Measurements from ENCODE around the gene PAM16. TPM values are rescaled to one million over a fixed set of nuclear protein-coding genes. Genes with fewer than 3 reads are reported as not detected.

Gene PAM16
- total RNA-seq, 1 experiment from 2014 or later, result 80.4 TPM

- Mint-ChIP-seq H3K36me3 (ENCODE audit: insufficient read depth in 1 of 3, low read depth in 3 of 3) (peaks cover 28 to 35% (median 33%) of the 10 kb centered on the region in 3 experiments), H3K4me3 (no peak overlapping the region; a peak in 1 of 5 replicates), H3K4me1 (peaks cover 6% of the 10 kb centered on the region in 2 experiments), H3K27ac (no peak overlapping the region; a peak in 1 of 7 replicates), H3K9me3 (peaks cover 18% of the 10 kb centered on the region in 2 experiments), H3K27me3 (ENCODE audit: low read depth) (peaks cover 4% of the 10 kb centered on the region)
- no peaks in the 10 kb centered on the region for H4K20me1 ChIP-seq (ENCODE audit: control insufficient read depth, insufficient read depth, insufficient read length)
- no peak overlapping the region for H3K27ac ChIP-seq (ENCODE audit: insufficient read length, low read depth, low read length)
- no peak overlapping the region for H4K5ac ChIP-seq (ENCODE audit: insufficient read length, low read depth, low read length)
- H2BK120ac ChIP-seq (ENCODE audit: low read depth, low read length, poor library complexity, severe bottlenecking), result no peak overlapping the region
- H3K79me1 ChIP-seq (ENCODE audit: insufficient read depth, low read depth, low read length, poor library complexity, severe bottlenecking), result peaks cover 7% of the 10 kb centered on the region
- no peak overlapping the region for H3K4me2 ChIP-seq (ENCODE audit: insufficient read depth, insufficient read length, low read length)
- no peak overlapping the region for H2AFZ ChIP-seq (ENCODE audit: low read length)
- H3K23ac ChIP-seq (ENCODE audit: insufficient read length, low read depth, low read length), result no peak overlapping the region
- H3K4me1 ChIP-seq (ENCODE audit: insufficient read depth, low read length), result no peaks in the 10 kb centered on the region
- H2BK5ac ChIP-seq (ENCODE audit: insufficient read length, low read length), result no peak overlapping the region
- no peaks in the 10 kb centered on the region for H3K27me3 ChIP-seq (ENCODE audit: insufficient read depth, low read length)
- peaks cover 14% of the 10 kb centered on the region; the same call in 1 of the 2 replicates for H3K79me2 ChIP-seq (ENCODE audit: insufficient read depth, low read length)
- H2AK5ac ChIP-seq (ENCODE audit: insufficient read length, low read length), result no peak overlapping the region
- no peak overlapping the region for H3K56ac ChIP-seq (ENCODE audit: insufficient read length, low read depth, low read length)
- H4K8ac ChIP-seq (replicated peaks; ENCODE audit: insufficient read length, low read depth, low read length), result no peak overlapping the region
- no peak overlapping the region for H3K4ac ChIP-seq (ENCODE audit: low read depth, low read length)
- no CpG with 5 or more reads among the region's 8 CpGs for WGBS (ENCODE audit: extremely low coverage, insufficient read length, low lambda C conversion rate)
- no peak overlapping the region for H2BK15ac ChIP-seq (ENCODE audit: low read depth, low read length)
- no peak overlapping the region for H4K91ac ChIP-seq (ENCODE audit: insufficient read length, low read depth, low read length)
- no peaks in the 10 kb centered on the region for H3K23me2 ChIP-seq (ENCODE audit: insufficient read length, low read depth, low read length, poor library complexity, severe bottlenecking)
- DNase-seq, result no peak
- H2BK20ac ChIP-seq (ENCODE audit: low read depth, low read length, poor library complexity, severe bottlenecking), result no peak overlapping the region
- no peak overlapping the region for H3K18ac ChIP-seq (ENCODE audit: insufficient read length, low read depth, low read length)
- no peak overlapping the region for H2BK12ac ChIP-seq (ENCODE audit: insufficient read length, low read depth, low read length)
- no peak for TF ChIP-seq CTCF (conservative IDR thresholded peaks at IDR 0.05)
- no peak overlapping the region for H3K14ac ChIP-seq (ENCODE audit: insufficient read depth, low read length)
- no peaks in the 10 kb centered on the region for H3K9me3 ChIP-seq (ENCODE audit: control insufficient read depth, low read depth, low read length)
- no peak overlapping the region for H3T11ph ChIP-seq (ENCODE audit: low read length)
- no peak overlapping the region for H3K9ac ChIP-seq (ENCODE audit: extremely low read depth, insufficient read length, low read length)
Observed at GRCh38 chr16:4347010-4347409, 4.1 kb downstream of the PAM16 start.
